Immature natural killer cell (primary cell): ENCODE data around the gene RASD1. TPM values are rescaled to one million over a fixed set of nuclear protein-coding genes. Genes with fewer than 3 reads are reported as not detected.

Experiments used
- DNase-seq, 3 donors: peaks; one replicate each; pipeline ENCODE4 v3.0.0; 2022; ENCODE audit warnings: mixed read lengths in 1 of 3
- H3K27ac Mint-ChIP-seq, 6 donors: one replicate each; pipeline ENCODE4 v1.8.0; 2020; ENCODE audit warnings: mixed read lengths in 6 of 6, mild to moderate bottlenecking in 5 of 6, inconsistent platforms in 4 of 6, moderate library complexity in 3 of 6
- H3K27me3 Mint-ChIP-seq, 3 donors: one replicate each; pipeline ENCODE4 v1.8.0; 2020 to 2021; ENCODE audit warnings: low read depth in 3 of 3, mild to moderate bottlenecking in 3 of 3, mixed read lengths in 3 of 3, moderate library complexity in 3 of 3, inconsistent platforms in 1 of 3
- H3K36me3 Mint-ChIP-seq, 3 donors: one replicate each; pipeline ENCODE4 v1.8.0; 2020; ENCODE audit warnings: mixed read lengths in 3 of 3, inconsistent platforms in 2 of 3, mild to moderate bottlenecking in 2 of 3
- H3K4me1 Mint-ChIP-seq, 2 donors: one replicate each; pipeline ENCODE4 v1.8.0; 2020; ENCODE audit warnings: inconsistent platforms in 2 of 2, mild to moderate bottlenecking in 2 of 2, mixed read lengths in 2 of 2, moderate library complexity in 1 of 2
- H3K4me3 Mint-ChIP-seq, 5 donors: one replicate each; pipeline ENCODE4 v1.8.0; 2020; ENCODE audit warnings: mild to moderate bottlenecking in 5 of 5, mixed read lengths in 5 of 5, inconsistent platforms in 3 of 5, moderate library complexity in 3 of 5
- H3K9me3 Mint-ChIP-seq, 6 donors: one replicate each; pipeline ENCODE4 v1.8.0; 2020; ENCODE audit warnings: mild to moderate bottlenecking in 6 of 6, mixed read lengths in 6 of 6, inconsistent platforms in 4 of 6, moderate library complexity in 3 of 6
- polyA plus RNA-seq, 3 donors: library from polyadenylated mRNA; unstranded; fragments of 300-500 nt; fragmentation: Illumina TruSeq; gene quantifications; one replicate each; pipeline ENCODE4 v1.2.3, GENCODE V29; 2021

RASD1 gene
- polyA plus RNA-seq, 3 donors from 2014 or later = 0.43 to 1.2 (median 0.96) TPM

DNA sequence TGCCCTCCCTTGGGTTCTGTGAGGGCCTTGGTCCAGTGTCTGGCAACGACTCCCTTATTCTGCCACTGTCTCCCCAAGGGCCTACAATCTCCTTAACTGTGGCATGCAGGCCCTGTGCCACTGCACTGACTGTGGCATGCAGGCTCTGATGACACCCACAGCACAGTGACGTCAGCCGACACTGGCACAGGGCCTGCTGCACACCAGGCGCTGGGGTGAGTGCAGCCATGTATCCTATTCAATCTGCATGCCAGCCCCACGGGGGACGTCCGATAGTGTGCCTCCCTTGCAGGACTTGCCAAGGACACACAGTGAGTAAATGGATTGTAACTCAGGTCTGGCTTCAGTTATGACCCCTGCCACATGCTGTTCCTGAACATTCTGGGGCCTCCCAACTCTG is 39.8 kb upstream of the RASD1 start:
- Mint-ChIP-seq H3K4me3 (no peak overlapping the region), H3K27ac (no peak overlapping the region), H3K4me1 (no peaks in the 10 kb centered on the region), H3K27me3 (peaks cover 0 to 2% (median 2%) of the 10 kb centered on the region in 3 donors), H3K9me3 (no peaks in the 10 kb centered on the region), H3K36me3 (no peaks in the 10 kb centered on the region)
- no peak for DNase-seq

DNA sequence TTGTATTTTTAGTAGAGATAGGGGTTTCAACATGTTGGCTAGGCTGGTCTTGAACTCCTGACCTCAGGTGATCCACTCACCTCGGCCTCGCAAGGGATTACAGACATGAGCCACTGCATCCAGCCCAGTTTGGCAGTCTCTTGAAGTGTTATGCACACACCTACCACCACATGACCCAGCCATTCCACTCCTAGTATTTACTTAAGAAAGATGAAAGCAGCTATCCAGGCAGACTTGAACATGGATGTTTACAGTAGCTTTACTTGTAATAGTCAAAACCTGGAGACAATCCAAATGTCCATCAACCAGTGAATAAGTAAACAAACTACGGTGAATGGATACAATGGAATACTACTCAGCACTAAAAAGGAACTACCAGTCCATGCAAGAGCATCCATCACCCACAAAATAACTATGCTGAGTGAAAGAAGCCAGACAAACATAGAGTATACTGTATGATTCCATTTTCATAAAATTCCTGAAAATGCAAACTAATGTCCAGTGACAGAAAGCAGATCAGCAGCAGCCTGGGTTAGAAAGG is 37.8 kb upstream of the RASD1 start:
- Mint-ChIP-seq H3K27ac (no peak overlapping the region), H3K4me3 (no peak overlapping the region), H3K9me3 (no peaks in the 10 kb centered on the region), H3K4me1 (no peaks in the 10 kb centered on the region), H3K27me3 (peaks cover 0 to 2% (median 2%) of the 10 kb centered on the region in 3 donors), H3K36me3 (no peaks in the 10 kb centered on the region)
- no peak for DNase-seq

DNA sequence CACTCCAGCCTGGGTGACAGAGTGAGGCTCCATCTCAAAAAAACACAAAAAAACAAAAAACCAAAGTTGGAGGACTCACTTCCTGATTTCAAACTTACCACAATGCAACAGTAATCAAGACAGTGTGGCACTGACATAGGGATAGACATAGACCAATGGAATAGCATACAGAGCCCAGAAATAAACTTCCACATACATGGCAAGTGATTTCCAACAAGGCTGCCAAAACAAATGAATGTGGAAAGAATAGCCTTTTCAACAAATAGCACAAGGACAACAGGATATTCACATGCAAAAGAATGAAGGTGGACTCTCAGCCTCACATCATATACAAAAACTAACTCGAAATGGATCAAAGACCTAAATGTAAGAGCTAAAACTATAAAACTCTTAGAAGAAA is 36.8 kb upstream of the RASD1 start:
- no peaks in the 10 kb centered on the region for H3K4me1 Mint-ChIP-seq
- H3K9me3 Mint-ChIP-seq = no peaks in the 10 kb centered on the region
- no peaks in the 10 kb centered on the region for H3K36me3 Mint-ChIP-seq
- H3K4me3 Mint-ChIP-seq = no peak overlapping the region
- no peak for DNase-seq
- H3K27me3 Mint-ChIP-seq = peaks cover 0 to 2% (median 2%) of the 10 kb centered on the region in 3 donors
- no peak overlapping the region for H3K27ac Mint-ChIP-seq

DNA sequence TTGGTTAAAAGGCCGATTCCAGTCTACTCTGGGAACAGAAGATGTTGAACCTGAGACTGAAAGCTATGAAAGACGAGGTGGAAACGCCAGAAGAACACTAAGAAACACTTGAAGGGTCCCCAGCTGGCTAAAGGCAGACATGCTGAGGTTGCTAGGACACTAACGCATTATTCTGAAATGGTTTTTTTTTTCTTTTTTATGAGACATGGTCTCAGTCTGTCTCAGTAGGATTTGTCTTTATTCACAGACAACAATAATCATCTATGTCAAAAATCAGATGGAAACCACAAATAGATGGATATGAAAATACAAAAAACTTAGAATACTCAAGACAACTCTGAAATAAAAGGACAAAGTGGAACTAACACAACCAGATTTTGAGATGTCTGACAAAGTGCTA is 35.0 kb upstream of the RASD1 start:
- no peak for DNase-seq
- Mint-ChIP-seq H3K4me3 (no peak overlapping the region), H3K36me3 (no peaks in the 10 kb centered on the region), H3K27me3 (peaks cover 0 to 2% (median 2%) of the 10 kb centered on the region in 3 donors), H3K9me3 (no peaks in the 10 kb centered on the region), H3K4me1 (no peaks in the 10 kb centered on the region), H3K27ac (no peak overlapping the region)

DNA sequence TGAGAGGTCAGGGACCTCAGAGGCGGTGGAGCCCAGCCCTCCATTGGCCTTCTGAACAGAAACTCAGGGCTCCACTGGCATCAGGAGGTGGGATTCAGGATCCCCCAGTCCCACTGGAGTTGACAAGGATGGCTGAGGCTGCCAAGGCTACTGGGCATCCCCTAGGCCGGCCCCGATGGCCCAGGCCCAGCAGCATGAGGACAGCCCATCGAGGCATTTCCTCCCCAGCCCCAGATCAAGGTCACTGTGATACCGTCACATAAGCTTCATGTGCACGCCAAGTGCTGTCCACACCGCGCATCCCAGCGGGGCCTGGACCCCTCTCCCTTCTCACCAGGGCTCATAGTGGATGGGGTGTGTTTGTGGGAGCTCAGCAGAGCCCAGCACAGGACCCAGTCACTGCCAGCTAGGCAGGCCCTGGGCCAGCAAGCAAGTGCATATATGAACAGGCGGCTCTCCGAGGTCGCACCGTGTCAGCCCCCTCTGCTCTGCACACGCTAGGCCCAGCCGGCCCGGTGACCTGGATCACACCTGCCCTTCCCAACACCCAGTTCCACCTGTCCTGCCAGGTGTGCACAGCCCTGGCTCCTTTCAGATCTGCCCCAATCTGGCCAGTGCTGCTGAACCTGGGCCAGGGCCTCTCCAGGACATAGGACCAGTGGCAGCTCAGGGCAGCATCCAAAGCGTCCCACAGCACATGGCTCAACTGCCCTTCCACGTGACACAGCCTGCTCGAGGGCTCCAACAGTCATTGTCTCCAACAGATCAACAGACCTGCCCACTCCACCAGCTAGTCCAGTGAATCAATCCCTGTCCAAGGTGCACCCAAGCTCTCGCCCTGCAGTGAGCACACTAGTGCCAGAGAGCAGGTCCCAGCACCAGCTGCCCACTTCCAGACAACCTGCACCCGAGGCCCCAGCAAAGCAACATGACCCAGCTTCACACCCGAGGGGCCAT is 32.8 kb upstream of the RASD1 start:
- no peak for DNase-seq
- no peaks in the 10 kb centered on the region for H3K4me1 Mint-ChIP-seq

DNA sequence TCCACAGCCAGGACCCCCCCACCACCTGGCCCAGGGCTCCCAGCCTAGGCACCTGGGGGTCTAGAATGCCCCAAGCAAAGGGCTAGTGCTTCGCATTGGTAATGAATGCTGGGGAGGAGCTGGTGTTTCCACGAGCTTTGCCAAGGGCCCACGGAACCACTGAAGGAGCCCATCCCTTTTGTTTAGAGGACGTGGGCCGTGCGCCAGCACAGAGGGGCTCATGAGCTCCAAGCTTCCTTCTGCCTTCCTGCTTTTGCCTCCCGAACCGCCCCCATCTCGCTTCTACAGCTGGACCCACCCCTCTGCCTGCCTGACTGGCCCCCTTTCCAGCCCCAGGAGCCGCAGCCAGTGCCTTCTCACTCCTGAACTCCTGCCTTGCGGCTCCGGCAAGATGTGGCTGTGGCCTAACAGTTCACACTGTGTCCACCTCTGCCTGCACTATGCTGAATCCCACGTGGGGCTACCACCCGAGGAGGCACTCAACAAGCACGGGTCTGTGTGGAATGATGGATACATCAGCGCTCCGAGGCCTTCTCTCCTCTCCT is 31.8 kb upstream of the RASD1 start:
- DNase-seq = no peak
- no peaks in the 10 kb centered on the region for H3K27me3 Mint-ChIP-seq
- H3K9me3 Mint-ChIP-seq = no peaks in the 10 kb centered on the region
- H3K36me3 Mint-ChIP-seq = no peaks in the 10 kb centered on the region
- no peak overlapping the region for H3K27ac Mint-ChIP-seq
- no peaks in the 10 kb centered on the region for H3K4me1 Mint-ChIP-seq
- no peak overlapping the region for H3K4me3 Mint-ChIP-seq

More for the DNA sequence above, 32.8 kb upstream of the RASD1 start:
- Mint-ChIP-seq H3K4me3 (no peak overlapping the region), H3K9me3 (no peaks in the 10 kb centered on the region), H3K36me3 (no peaks in the 10 kb centered on the region), H3K27ac (no peak overlapping the region), H3K27me3 (peaks cover 0 to 2% (median 0%) of the 10 kb centered on the region in 3 donors)

DNA sequence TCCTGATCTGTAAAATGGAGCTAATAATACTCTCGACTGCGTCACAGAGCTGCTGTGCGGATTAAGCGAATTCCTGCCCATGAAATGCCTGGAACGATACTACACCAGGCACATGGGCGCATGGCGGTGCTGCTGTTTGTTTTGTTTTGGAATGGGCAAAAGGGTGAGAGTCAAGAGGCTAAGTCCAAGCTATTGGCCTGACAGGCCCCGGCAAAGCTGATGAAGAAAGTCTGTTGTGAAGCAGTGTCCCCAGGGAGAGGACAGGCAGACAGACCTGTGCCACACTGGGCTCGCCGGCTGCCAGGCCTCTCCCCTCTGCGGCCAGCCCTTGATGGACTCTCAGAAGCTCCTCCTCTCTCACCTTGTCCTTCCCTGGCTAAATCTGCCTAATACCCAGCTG is 31.3 kb upstream of the RASD1 start:
- DNase-seq = no peak
- no peak overlapping the region for H3K4me3 Mint-ChIP-seq
- no peak overlapping the region for H3K27ac Mint-ChIP-seq
- no peaks in the 10 kb centered on the region for H3K9me3 Mint-ChIP-seq
- H3K4me1 Mint-ChIP-seq = no peaks in the 10 kb centered on the region
- H3K27me3 Mint-ChIP-seq = no peaks in the 10 kb centered on the region
- H3K36me3 Mint-ChIP-seq = no peaks in the 10 kb centered on the region

DNA sequence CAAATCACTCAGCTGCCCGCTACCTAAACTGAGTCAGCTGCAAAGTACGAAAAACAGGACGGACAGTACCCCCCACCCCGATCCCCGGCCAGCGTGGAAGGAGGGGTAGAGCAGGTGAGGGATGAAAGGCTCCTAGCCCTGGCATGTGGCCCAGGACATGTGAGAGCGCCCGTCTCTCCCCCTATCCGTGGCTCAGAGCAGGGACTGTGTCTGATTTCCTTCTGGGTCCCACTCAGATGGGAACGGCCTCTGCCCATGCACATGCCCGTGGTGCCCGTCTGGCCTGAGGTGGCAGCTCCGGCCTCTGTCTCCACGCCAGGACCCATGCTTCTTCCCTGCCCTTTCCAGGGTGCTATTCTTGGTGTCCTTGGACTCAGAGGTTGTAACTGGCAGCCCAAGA is 30.2 kb upstream of the RASD1 start:
- Mint-ChIP-seq H3K27me3 (no peaks in the 10 kb centered on the region), H3K4me3 (no peak overlapping the region), H3K4me1 (no peaks in the 10 kb centered on the region), H3K27ac (no peak overlapping the region), H3K36me3 (no peaks in the 10 kb centered on the region), H3K9me3 (no peaks in the 10 kb centered on the region)
- no peak for DNase-seq

DNA sequence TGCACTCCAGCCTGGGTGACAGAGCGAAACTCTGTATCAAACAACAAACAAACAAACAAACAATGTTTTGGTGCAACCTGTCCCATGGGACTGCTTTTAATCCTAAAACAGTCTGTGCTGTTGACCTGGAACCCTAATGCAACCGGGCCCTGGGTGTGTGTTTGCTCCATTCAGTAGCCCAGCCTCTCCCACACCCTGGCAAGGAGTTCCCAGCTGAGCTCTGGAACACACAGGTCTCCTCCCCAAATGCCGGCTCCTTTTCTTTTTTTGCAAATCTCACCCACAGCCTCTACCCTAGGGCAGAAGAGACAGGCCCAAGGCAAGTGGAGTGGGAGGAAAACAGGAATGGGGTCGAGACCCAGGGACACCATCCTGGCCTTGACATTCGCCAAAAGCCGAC is 29.8 kb upstream of the RASD1 start:
- no peaks in the 10 kb centered on the region for H3K27me3 Mint-ChIP-seq
- no peak for DNase-seq
- no peaks in the 10 kb centered on the region for H3K36me3 Mint-ChIP-seq
- H3K4me3 Mint-ChIP-seq = no peak overlapping the region
- H3K27ac Mint-ChIP-seq = no peak overlapping the region
- H3K9me3 Mint-ChIP-seq = no peaks in the 10 kb centered on the region
- H3K4me1 Mint-ChIP-seq = no peaks in the 10 kb centered on the region

DNA sequence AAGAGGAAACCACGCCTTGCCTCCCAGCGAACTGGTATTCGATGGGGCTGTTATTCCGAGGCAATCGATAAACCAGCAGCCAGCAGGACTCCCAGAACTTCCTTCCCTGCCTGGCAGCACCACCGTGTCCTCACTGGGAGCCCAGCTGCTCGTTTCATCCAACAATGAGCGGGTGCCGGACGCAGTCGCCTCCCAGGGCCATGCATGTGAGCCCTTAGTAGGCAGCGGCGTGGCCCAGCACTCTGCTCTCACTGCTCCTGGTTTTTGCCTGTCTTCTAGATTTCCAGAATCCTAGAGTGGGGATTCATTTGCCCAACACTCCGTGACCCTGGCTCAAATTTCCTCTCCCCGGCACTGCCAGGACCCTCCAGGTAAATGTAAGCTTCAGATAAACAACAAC is 29.1 kb upstream of the RASD1 start:
- DNase-seq = no peak
- Mint-ChIP-seq H3K27ac (no peak overlapping the region), H3K4me1 (no peaks in the 10 kb centered on the region), H3K9me3 (no peaks in the 10 kb centered on the region), H3K4me3 (no peak overlapping the region), H3K27me3 (peaks cover 0 to under 1% (median 0%) of the 10 kb centered on the region in 3 donors), H3K36me3 (no peaks in the 10 kb centered on the region)

DNA sequence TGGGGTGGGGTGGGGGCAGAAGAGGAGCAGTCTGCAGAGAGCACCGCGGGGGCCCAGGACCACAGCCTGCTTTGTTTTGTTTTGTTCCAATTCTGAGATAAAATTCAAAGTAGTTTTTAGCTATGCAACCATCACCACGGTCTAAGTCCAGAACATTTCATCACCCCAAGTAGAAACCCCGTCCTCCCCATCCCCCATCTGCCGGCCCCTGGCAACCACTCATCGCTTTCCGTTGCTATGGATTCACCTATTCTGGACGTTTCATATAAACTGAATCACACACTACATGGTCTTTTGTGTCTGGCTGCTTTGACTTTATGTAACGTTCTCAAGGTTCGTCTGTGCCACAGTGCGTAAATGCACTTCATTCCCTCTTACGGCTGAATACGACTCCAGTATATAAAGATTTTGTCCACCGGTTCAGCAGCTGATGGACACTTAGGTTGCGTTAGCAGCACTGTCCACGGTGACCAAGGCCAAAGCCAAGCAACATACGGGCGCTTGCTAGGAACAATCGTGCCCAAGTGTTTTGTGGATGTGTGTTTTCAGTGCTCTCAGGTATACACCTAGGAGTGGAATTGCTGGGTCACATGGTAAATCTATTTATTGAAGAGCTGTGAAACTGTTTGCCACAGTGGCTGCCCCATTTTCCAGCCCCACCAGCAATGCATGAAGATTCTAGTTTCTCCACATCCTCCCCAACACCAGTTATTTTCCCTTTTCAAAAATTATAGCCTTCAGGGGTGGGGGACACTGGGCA is 27.7 kb upstream of the RASD1 start:
- peak overlapping the region in 1 of 6 donors; percentile 11 for H3K27ac Mint-ChIP-seq
- H3K9me3 Mint-ChIP-seq = no peaks in the 10 kb centered on the region
- peaks cover 0 to 1% (median 1%) of the 10 kb centered on the region in 3 donors for H3K27me3 Mint-ChIP-seq
- DNase-seq = no peak
- H3K36me3 Mint-ChIP-seq = no peaks in the 10 kb centered on the region
- H3K4me3 Mint-ChIP-seq = no peak overlapping the region
- no peaks in the 10 kb centered on the region for H3K4me1 Mint-ChIP-seq

DNA sequence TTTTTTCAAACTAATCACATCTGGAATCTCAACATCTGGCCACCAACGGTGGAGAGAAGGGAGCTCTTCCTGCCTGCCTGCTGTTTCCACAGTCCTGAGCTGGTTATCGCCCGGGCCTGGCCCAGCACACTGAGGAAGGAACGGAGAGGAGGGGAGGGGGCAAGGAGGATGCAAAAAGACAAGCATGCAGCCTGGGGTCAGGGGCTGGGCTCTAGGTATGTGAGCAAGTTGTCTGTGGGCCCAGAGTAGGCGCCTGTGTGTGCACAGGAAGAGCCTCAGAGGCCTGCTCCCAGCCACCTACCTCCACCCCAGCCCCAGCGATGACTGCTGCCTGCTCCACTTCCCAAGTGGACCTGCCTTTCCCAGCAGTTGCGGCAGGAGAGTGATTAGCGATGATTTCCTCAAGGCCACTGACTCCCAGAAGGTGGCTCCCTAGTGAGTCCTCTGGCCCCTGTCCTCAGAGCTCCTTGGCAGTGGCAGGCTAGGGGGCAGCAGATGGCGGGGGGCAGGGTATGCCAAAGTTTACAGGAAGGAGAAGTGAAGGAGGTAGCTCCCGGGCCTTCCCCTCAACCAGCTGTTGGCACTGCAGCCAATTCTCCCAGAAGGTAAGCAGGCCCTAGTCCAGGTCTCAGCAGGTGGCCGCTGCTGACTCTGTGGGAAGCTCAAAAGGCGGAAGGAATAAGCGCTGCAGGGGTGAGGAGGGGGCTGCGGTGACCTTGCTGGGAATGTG is 27.0 kb upstream of the RASD1 start:
- DNase-seq = no peak
- no peak overlapping the region for H3K27ac Mint-ChIP-seq
- H3K36me3 Mint-ChIP-seq = no peaks in the 10 kb centered on the region
- peaks cover 0 to 1% (median 1%) of the 10 kb centered on the region in 3 donors for H3K27me3 Mint-ChIP-seq
- no peak overlapping the region for H3K4me3 Mint-ChIP-seq
- H3K4me1 Mint-ChIP-seq = no peaks in the 10 kb centered on the region
- H3K9me3 Mint-ChIP-seq = no peaks in the 10 kb centered on the region

DNA sequence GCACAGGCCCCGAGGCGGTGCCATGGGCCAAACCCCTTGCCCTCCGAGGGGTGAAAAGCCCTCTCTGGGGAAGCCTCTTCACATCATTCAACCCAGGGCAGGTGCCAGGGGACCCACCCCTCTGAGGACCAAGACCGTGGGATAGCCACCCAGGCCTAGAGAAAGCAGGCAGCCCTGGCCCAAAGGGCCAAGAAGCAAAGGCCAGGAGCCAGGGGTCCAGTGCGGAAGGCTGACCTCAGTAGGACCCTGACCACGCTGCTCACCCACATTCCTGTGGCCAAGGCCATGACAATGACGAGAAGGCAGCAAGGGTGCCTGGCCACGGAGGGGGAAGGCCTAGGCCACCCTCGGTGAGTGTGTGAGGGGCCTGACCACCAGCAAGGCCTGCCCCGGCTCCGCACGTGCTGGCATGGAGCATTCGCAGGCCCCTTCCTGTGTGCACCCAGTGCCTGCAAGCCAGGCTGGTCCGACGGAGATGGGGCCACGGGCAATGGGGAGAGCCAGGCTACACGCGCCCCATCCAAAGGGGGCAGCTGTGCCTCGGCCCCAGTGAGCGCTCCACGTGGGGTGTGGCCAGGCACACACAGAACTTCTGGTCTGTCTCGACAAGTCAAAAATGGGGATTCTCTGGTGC is 24.5 kb upstream of the RASD1 start:
- no peak for DNase-seq
- Mint-ChIP-seq H3K4me1 (no peaks in the 10 kb centered on the region), H3K4me3 (no peak overlapping the region), H3K27ac (no peak overlapping the region), H3K9me3 (no peaks in the 10 kb centered on the region), H3K27me3 (peaks cover 0 to 3% (median 1%) of the 10 kb centered on the region in 3 donors), H3K36me3 (no peaks in the 10 kb centered on the region)
